ENCODE results near the gene COL2A1. TPM values are rescaled to one million over a fixed set of nuclear protein-coding genes. Genes with fewer than 3 reads are reported as not detected.
A peak's percentile ranks its signal among the peaks of the same experiment; 100 is the strongest.

The COL2A1 gene
- total RNA-seq, 2 donors from 2014 or later = 12.4 to 21.0 TPM

- H3K27me3 ChIP-seq (ENCODE audit: control insufficient read depth, insufficient read depth, low read length, poor library complexity, severe bottlenecking) = peaks cover 72% of the 10 kb centered on the region
- Mint-ChIP-seq H3K4me3 (peak overlapping the region; percentile 15), H3K27ac (no peak overlapping the region), H3K36me3 (ENCODE audit: low read depth) (no peaks in the 10 kb centered on the region), H3K27me3 (ENCODE audit: insufficient read depth) (peaks cover 100% of the 10 kb centered on the region), H3K4me1 (peaks cover 30% of the 10 kb centered on the region), H3K9me3 (no peaks in the 10 kb centered on the region)
- H3K27ac ChIP-seq (ENCODE audit: low read depth, low read length) = no peak overlapping the region
- no peaks in the 10 kb centered on the region for H3K9me3 ChIP-seq (ENCODE audit: control insufficient read depth, low read length)
- TF ChIP-seq, protein P1, sequence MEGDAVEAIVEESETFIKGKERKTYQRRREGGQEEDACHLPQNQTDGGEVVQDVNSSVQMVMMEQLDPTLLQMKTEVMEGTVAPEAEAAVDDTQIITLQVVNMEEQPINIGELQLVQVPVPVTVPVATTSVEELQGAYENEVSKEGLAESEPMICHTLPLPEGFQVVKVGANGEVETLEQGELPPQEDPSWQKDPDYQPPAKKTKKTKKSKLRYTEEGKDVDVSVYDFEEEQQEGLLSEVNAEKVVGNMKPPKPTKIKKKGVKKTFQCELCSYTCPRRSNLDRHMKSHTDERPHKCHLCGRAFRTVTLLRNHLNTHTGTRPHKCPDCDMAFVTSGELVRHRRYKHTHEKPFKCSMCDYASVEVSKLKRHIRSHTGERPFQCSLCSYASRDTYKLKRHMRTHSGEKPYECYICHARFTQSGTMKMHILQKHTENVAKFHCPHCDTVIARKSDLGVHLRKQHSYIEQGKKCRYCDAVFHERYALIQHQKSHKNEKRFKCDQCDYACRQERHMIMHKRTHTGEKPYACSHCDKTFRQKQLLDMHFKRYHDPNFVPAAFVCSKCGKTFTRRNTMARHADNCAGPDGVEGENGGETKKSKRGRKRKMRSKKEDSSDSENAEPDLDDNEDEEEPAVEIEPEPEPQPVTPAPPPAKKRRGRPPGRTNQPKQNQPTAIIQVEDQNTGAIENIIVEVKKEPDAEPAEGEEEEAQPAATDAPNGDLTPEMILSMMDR (conservative IDR thresholded peaks at IDR 0.05) = no peak
- 13 to 17% methylated on average over 2 to 5 of the region's 5 CpGs for WGBS, 2 experiments (ENCODE audit: insufficient coverage in 1 of 2, insufficient read length in 1 of 2)
- H3K4me1 ChIP-seq (ENCODE audit: control insufficient read depth, insufficient read depth, low read length) = peaks cover 18% of the 10 kb centered on the region
- H3K4me3 ChIP-seq (ENCODE audit: low read length) = peak overlapping the region; percentile 32
- no peaks in the 10 kb centered on the region for H3K36me3 ChIP-seq (ENCODE audit: control insufficient read depth, insufficient read depth, low read length)
- DNase-seq = peak; percentile 89
- no peak overlapping the region for H3K9ac ChIP-seq (ENCODE audit: extremely low read depth, low read length, poor library complexity, severe bottlenecking)
Measured at GRCh38 chr12:48023386-48023785, 19.1 kb upstream of the COL2A1 start.

- peaks cover 30% of the 10 kb centered on the region for H3K4me1 Mint-ChIP-seq
- no peak overlapping the region for H3K9ac ChIP-seq (ENCODE audit: extremely low read depth, low read length, poor library complexity, severe bottlenecking)
- no peaks in the 10 kb centered on the region for H3K36me3 ChIP-seq (ENCODE audit: control insufficient read depth, insufficient read depth, low read length)
- H3K4me3 ChIP-seq (ENCODE audit: low read length) = peak overlapping the region; percentile 32
- peak; percentile 71 for DNase-seq
- peaks cover 100% of the 10 kb centered on the region for H3K27me3 Mint-ChIP-seq (ENCODE audit: insufficient read depth)
- TF ChIP-seq, protein P1 (conservative IDR thresholded peaks at IDR 0.05) = no peak
- peaks cover 18% of the 10 kb centered on the region for H3K4me1 ChIP-seq (ENCODE audit: control insufficient read depth, insufficient read depth, low read length)
- 17 to 31% methylated on average over 2 to 7 of the region's 7 CpGs for WGBS, 2 experiments (ENCODE audit: insufficient coverage in 1 of 2, insufficient read length in 1 of 2)
- no peak overlapping the region for H3K27ac Mint-ChIP-seq
- no peaks in the 10 kb centered on the region for H3K9me3 ChIP-seq (ENCODE audit: control insufficient read depth, low read length)
- H3K27ac ChIP-seq (ENCODE audit: low read depth, low read length) = no peak overlapping the region
- peaks cover 75% of the 10 kb centered on the region for H3K27me3 ChIP-seq (ENCODE audit: control insufficient read depth, insufficient read depth, low read length, poor library complexity, severe bottlenecking)
- H3K4me3 Mint-ChIP-seq = peak overlapping the region; percentile 15
- no peaks in the 10 kb centered on the region for H3K36me3 Mint-ChIP-seq (ENCODE audit: low read depth)
- H3K9me3 Mint-ChIP-seq = no peaks in the 10 kb centered on the region
Measured at GRCh38 chr12:48022676-48023385, 18.6 kb upstream of the COL2A1 start.

- Histone ChIP-seq H3K9ac (ENCODE audit: extremely low read depth, low read length, poor library complexity, severe bottlenecking) (no peak overlapping the region), H3K4me1 (ENCODE audit: control insufficient read depth, insufficient read depth, low read length) (peaks cover 14% of the 10 kb centered on the region), H3K4me3 (ENCODE audit: low read length) (peak overlapping the region; percentile 32), H3K9me3 (ENCODE audit: control insufficient read depth, low read length) (no peaks in the 10 kb centered on the region), H3K27ac (ENCODE audit: low read depth, low read length) (no peak overlapping the region), H3K36me3 (ENCODE audit: control insufficient read depth, insufficient read depth, low read length) (no peaks in the 10 kb centered on the region), H3K27me3 (ENCODE audit: control insufficient read depth, insufficient read depth, low read length, poor library complexity, severe bottlenecking) (peaks cover 75% of the 10 kb centered on the region)
- Mint-ChIP-seq H3K27ac (peak overlapping the region; percentile 19), H3K27me3 (ENCODE audit: insufficient read depth) (peaks cover 100% of the 10 kb centered on the region), H3K4me3 (peak overlapping the region; percentile 15), H3K4me1 (peaks cover 27% of the 10 kb centered on the region), H3K36me3 (ENCODE audit: low read depth) (no peaks in the 10 kb centered on the region), H3K9me3 (no peaks in the 10 kb centered on the region)
- WGBS, 2 experiments (ENCODE audit: insufficient coverage in 1 of 2, insufficient read length in 1 of 2) = 17 to 18% methylated on average over 2 of the region's 3 CpGs
- TF ChIP-seq, protein P1 (conservative IDR thresholded peaks at IDR 0.05) = no peak
- DNase-seq = no peak
Measured at GRCh38 chr12:48022180-48022521, 17.9 kb upstream of the COL2A1 start.

Measured in endodermal cell (in vitro differentiated cells).